Gastroesophageal sphincter (tissue), 3 donors: ENCODE results near the gene TLE6.

Experiments
- CTCF ChIP-seq, 4 experiments: fragments of 200-600 bp in 2 of 4; fragments of 450-650 bp in 2 of 4; sonication (generic) in 1 of 4; IDR thresholded peaks; one replicate each; pipeline ENCODE4 v1.5.1; 2017 to 2019; ENCODE audit warnings: antibody characterized with exemption in 4 of 4, mild to moderate bottlenecking in 2 of 4, moderate library complexity in 2 of 4
- EP300 ChIP-seq: sonication (generic); formaldehyde crosslinking; IDR thresholded peaks from one replicate; pipeline ENCODE4 v1.6.1; 2017; ENCODE audit warnings: antibody characterized with exemption, mild to moderate bottlenecking
- POLR2A ChIP-seq, 2 donors: fragments of 450-650 bp; IDR thresholded peaks; one replicate each; pipeline ENCODE4 v1.6.1; 2017; ENCODE audit warnings: antibody characterized with exemption in 2 of 2, mild to moderate bottlenecking in 2 of 2, moderate library complexity in 1 of 2
- POLR2AphosphoS5 ChIP-seq: sonication (generic); formaldehyde crosslinking; IDR thresholded peaks from one replicate; pipeline ENCODE4 v1.6.1; 2017; ENCODE audit warnings: antibody characterized with exemption

GRCh38 chr19:2944403-2944774 is 33.0 kb upstream of the TLE6 start:
- TF ChIP-seq CTCF (IDR thresholded peaks at IDR 0.05) = no peak
- TF ChIP-seq POLR2A (IDR thresholded peaks at IDR 0.05) = no peak
- no peak for TF ChIP-seq POLR2AphosphoS5
- TF ChIP-seq EP300 = no peak
